Measurements from ENCODE around the gene RPS3.

- TF ChIP-seq CTCF (IDR thresholded peaks at IDR 0.05): no peak
- no peak for TF ChIP-seq EZH2 (IDR thresholded peaks at IDR 0.05; ENCODE audit: borderline replicate concordance, insufficient read depth, low read depth, low read length, poor library complexity, severe bottlenecking)
These were observed 16.1 kb upstream of the RPS3 start for GRCh38 chr11:75383246-75383645.
